Peyer's patch (tissue), 4 donors: ENCODE measurements around the gene MYOF.

Experiments used
- POLR2A ChIP-seq, 2 donors: fragments of 450-650 bp; IDR thresholded peaks; one replicate each; pipeline ENCODE4 v1.5.1; 2017; ENCODE audit warnings: antibody characterized with exemption in 2 of 2, mild to moderate bottlenecking in 2 of 2, moderate library complexity in 2 of 2
- TF ChIP-seq, protein P1 (sequence below), 6 experiments: fragments of 450-650 bp in 4 of 6; fragments of 200-600 bp in 2 of 6; sonication (generic) in 1 of 6; IDR thresholded peaks; one replicate each; pipeline ENCODE4 v1.5.1; 2017 to 2019; ENCODE audit warnings: antibody characterized with exemption in 6 of 6, mild to moderate bottlenecking in 3 of 6, moderate library complexity in 1 of 6

DNA sequence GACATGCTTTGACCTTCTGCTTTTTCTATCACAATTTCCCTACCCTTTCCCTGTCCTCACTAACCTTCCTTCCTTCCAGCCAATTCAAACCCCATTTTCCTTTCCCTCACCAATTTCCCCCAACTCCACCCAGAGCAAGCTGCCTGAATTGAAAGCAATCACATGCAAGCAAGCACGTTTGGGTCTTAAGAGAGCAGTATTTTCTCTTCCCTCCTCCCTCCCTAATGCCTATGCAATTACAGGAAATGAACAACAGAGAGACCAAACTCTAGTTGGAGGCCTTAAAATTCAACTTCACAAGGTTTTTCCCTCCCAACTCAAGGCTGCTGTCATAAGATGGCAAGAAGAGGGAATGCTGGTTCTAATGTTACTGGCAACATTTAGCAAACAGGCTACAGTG lies 117.2 kb downstream of the MYOF start:
- TF ChIP-seq, protein P1, sequence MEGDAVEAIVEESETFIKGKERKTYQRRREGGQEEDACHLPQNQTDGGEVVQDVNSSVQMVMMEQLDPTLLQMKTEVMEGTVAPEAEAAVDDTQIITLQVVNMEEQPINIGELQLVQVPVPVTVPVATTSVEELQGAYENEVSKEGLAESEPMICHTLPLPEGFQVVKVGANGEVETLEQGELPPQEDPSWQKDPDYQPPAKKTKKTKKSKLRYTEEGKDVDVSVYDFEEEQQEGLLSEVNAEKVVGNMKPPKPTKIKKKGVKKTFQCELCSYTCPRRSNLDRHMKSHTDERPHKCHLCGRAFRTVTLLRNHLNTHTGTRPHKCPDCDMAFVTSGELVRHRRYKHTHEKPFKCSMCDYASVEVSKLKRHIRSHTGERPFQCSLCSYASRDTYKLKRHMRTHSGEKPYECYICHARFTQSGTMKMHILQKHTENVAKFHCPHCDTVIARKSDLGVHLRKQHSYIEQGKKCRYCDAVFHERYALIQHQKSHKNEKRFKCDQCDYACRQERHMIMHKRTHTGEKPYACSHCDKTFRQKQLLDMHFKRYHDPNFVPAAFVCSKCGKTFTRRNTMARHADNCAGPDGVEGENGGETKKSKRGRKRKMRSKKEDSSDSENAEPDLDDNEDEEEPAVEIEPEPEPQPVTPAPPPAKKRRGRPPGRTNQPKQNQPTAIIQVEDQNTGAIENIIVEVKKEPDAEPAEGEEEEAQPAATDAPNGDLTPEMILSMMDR (IDR thresholded peaks at IDR 0.05), result no peak
- no peak for TF ChIP-seq POLR2A (IDR thresholded peaks at IDR 0.05)
